Stomach smooth muscle (tissue), 2 donors: ENCODE results near the gene ENOX1.

ENCODE experiments used
- H3K27ac ChIP-seq: one replicate; pipeline ENCODE4 v1.7.0; 2013; ENCODE audit warnings: mild to moderate bottlenecking, low read length, inconsistent platforms
- H3K27me3 ChIP-seq, 2 donors: one replicate each; pipeline ENCODE4 v1.7.0; 2013; ENCODE audit warnings: low read length in 2 of 2; ENCODE audit not compliant: insufficient read depth in 2 of 2, control insufficient read depth in 1 of 2
- H3K36me3 ChIP-seq, 2 donors: one replicate each; pipeline ENCODE4 v1.7.0; 2013; ENCODE audit warnings: low read length in 2 of 2; ENCODE audit not compliant: control insufficient read depth in 2 of 2, insufficient read depth in 2 of 2
- H3K4me1 ChIP-seq: one replicate; pipeline ENCODE4 v1.7.0; 2013; ENCODE audit warnings: low read length; ENCODE audit not compliant: control insufficient read depth, insufficient read depth
- H3K4me3 ChIP-seq, 2 donors: one replicate each; pipeline ENCODE4 v1.7.0; 2013; ENCODE audit warnings: low read length in 2 of 2
- H3K9ac ChIP-seq, 2 donors: one replicate each; pipeline ENCODE4 v1.7.0; 2013; ENCODE audit warnings: low read length in 2 of 2, mild to moderate bottlenecking in 1 of 2
- H3K9me3 ChIP-seq, 2 donors: one replicate each; pipeline ENCODE4 v1.7.0; 2013; ENCODE audit warnings: low read length in 2 of 2; ENCODE audit not compliant: control insufficient read depth in 2 of 2
- donor health status: healthy.
- donor health status: Pancreatic carcinoma.

The ENOX1 gene

GRCh38 chr13:43698009-43698408, 88.8 kb downstream of the ENOX1 start:
- Histone ChIP-seq H3K4me3 (no peak overlapping the region), H3K27ac (no peak overlapping the region), H3K27me3 (no peaks in the 10 kb centered on the region), H3K4me1 (peaks cover 3% of the 10 kb centered on the region), H3K9ac (no peak overlapping the region), H3K9me3 (no peaks in the 10 kb centered on the region), H3K36me3 (no peaks in the 10 kb centered on the region)

GRCh38 chr13:43697323-43697722, 89.4 kb downstream of the ENOX1 start:
- Histone ChIP-seq H3K9ac (no peak overlapping the region), H3K9me3 (no peaks in the 10 kb centered on the region), H3K27me3 (no peaks in the 10 kb centered on the region), H3K27ac (no peak overlapping the region), H3K4me3 (no peak overlapping the region), H3K36me3 (no peaks in the 10 kb centered on the region), H3K4me1 (peaks cover 3% of the 10 kb centered on the region)

GRCh38 chr13:43694146-43694664, 92.6 kb downstream of the ENOX1 start:
- Histone ChIP-seq H3K36me3 (no peaks in the 10 kb centered on the region), H3K27me3 (no peaks in the 10 kb centered on the region), H3K4me3 (no peak overlapping the region), H3K9ac (no peak overlapping the region), H3K27ac (no peak overlapping the region), H3K9me3 (no peaks in the 10 kb centered on the region), H3K4me1 (peaks cover 3% of the 10 kb centered on the region)

GRCh38 chr13:43693639-43694038, 93.1 kb downstream of the ENOX1 start:
- Histone ChIP-seq H3K9me3 (no peaks in the 10 kb centered on the region), H3K4me3 (no peak overlapping the region), H3K9ac (no peak overlapping the region), H3K36me3 (no peaks in the 10 kb centered on the region), H3K4me1 (no peaks in the 10 kb centered on the region), H3K27me3 (no peaks in the 10 kb centered on the region), H3K27ac (no peak overlapping the region)

GRCh38 chr13:43688227-43688907, 98.4 kb downstream of the ENOX1 start:
- no peak overlapping the region for H3K4me3 ChIP-seq
- no peaks in the 10 kb centered on the region for H3K27me3 ChIP-seq
- no peaks in the 10 kb centered on the region for H3K9me3 ChIP-seq
- H3K4me1 ChIP-seq, result peaks cover 11% of the 10 kb centered on the region
- no peaks in the 10 kb centered on the region for H3K36me3 ChIP-seq
- H3K9ac ChIP-seq, result no peak overlapping the region
- H3K27ac ChIP-seq, result no peak overlapping the region

GRCh38 chr13:43687038-43687437, 99.7 kb downstream of the ENOX1 start:
- Histone ChIP-seq H3K4me3 (no peak overlapping the region), H3K27ac (no peak overlapping the region), H3K9ac (no peak overlapping the region), H3K27me3 (no peaks in the 10 kb centered on the region), H3K9me3 (no peaks in the 10 kb centered on the region), H3K4me1 (peaks cover 18% of the 10 kb centered on the region), H3K36me3 (no peaks in the 10 kb centered on the region)

GRCh38 chr13:43686557-43686956, 100.2 kb downstream of the ENOX1 start:
- H3K27ac ChIP-seq, result peak overlapping the region; percentile 46
- H3K9me3 ChIP-seq, result no peaks in the 10 kb centered on the region
- H3K27me3 ChIP-seq, result no peaks in the 10 kb centered on the region
- peaks cover 19% of the 10 kb centered on the region for H3K4me1 ChIP-seq
- H3K4me3 ChIP-seq, result no peak overlapping the region
- H3K36me3 ChIP-seq, result no peaks in the 10 kb centered on the region
- no peak overlapping the region for H3K9ac ChIP-seq

- peaks cover 19% of the 10 kb centered on the region for H3K4me1 ChIP-seq
- H3K9ac ChIP-seq, result no peak overlapping the region
- H3K9me3 ChIP-seq, result no peaks in the 10 kb centered on the region
- H3K36me3 ChIP-seq, result no peaks in the 10 kb centered on the region
- H3K27me3 ChIP-seq, result no peaks in the 10 kb centered on the region
- no peak overlapping the region for H3K4me3 ChIP-seq
- no peak overlapping the region for H3K27ac ChIP-seq
These were observed 101.6 kb downstream of the ENOX1 start for GRCh38 chr13:43684963-43685725.

- Histone ChIP-seq H3K27me3 (no peaks in the 10 kb centered on the region), H3K9me3 (no peaks in the 10 kb centered on the region), H3K4me3 (no peak overlapping the region), H3K9ac (no peak overlapping the region), H3K36me3 (no peaks in the 10 kb centered on the region), H3K27ac (no peak overlapping the region), H3K4me1 (peaks cover 19% of the 10 kb centered on the region)
These were observed 104.1 kb downstream of the ENOX1 start for GRCh38 chr13:43682701-43683100.

GRCh38 chr13:43676320-43676719, 110.5 kb downstream of the ENOX1 start:
- Histone ChIP-seq H3K36me3 (no peaks in the 10 kb centered on the region), H3K9ac (no peak overlapping the region), H3K9me3 (no peaks in the 10 kb centered on the region), H3K4me1 (peaks cover 9% of the 10 kb centered on the region), H3K4me3 (no peak overlapping the region), H3K27me3 (no peaks in the 10 kb centered on the region), H3K27ac (no peak overlapping the region)

GRCh38 chr13:43675577-43675976, 111.2 kb downstream of the ENOX1 start:
- Histone ChIP-seq H3K4me1 (peaks cover 9% of the 10 kb centered on the region), H3K27ac (no peak overlapping the region), H3K27me3 (no peaks in the 10 kb centered on the region), H3K36me3 (no peaks in the 10 kb centered on the region), H3K4me3 (no peak overlapping the region), H3K9ac (no peak overlapping the region), H3K9me3 (no peaks in the 10 kb centered on the region)
